ENCODE data around the gene SLC43A3. TPM values are rescaled to one million over a fixed set of nuclear protein-coding genes. Genes with fewer than 3 reads are reported as not detected.
A peak's percentile ranks its signal among the peaks of the same experiment; 100 is the strongest.

Gene SLC43A3
- total and polyA plus RNA-seq, 9 of the 15 experiments (the other 6 are each of a cell fraction or from before 2014, with no cell fraction given): 63.7 to 281 (median 139) TPM

GRCh38 chr11:57458410-57459163 lies 31.7 kb upstream of the SLC43A3 start (continued):
- TF ChIP-seq E2F8 (IDR thresholded peaks at IDR 0.05; ENCODE audit: low read depth, partially characterized antibody): no peak
- no peak for TF ChIP-seq RBM25 (IDR thresholded peaks at IDR 0.05; ENCODE audit: low read depth, low read length, severe bottlenecking)
- TF ChIP-seq NCOA6 (IDR thresholded peaks at IDR 0.05): no peak
- no peak for TF ChIP-seq ZNF780A (CRISPR knock-in tag; IDR thresholded peaks at IDR 0.05)
- no peak for TF ChIP-seq ZNF431 (CRISPR knock-in tag; IDR thresholded peaks at IDR 0.05)
- peak; percentile 48 to 71 for TF ChIP-seq RAD21 (CRISPR knock-in tag; conservative IDR thresholded peaks at IDR 0.05 in 1 of 2, IDR thresholded peaks at IDR 0.05 in 1 of 2)
- TF ChIP-seq ZNF445 (CRISPR knock-in tag; IDR thresholded peaks at IDR 0.05; ENCODE audit: low read depth): no peak
- peak; percentile 60 for TF ChIP-seq RBM39 (optimal IDR thresholded peaks at IDR 0.05; ENCODE audit: low read depth, low read length)
- no peak for TF ChIP-seq NFXL1 (CRISPR knock-in tag; IDR thresholded peaks at IDR 0.05)
- TF ChIP-seq HDAC1 (IDR thresholded peaks at IDR 0.05): peak in 1 of 2 experiments; percentile 66; a peak in 1 of 4 replicates
- TF ChIP-seq, protein P1, sequence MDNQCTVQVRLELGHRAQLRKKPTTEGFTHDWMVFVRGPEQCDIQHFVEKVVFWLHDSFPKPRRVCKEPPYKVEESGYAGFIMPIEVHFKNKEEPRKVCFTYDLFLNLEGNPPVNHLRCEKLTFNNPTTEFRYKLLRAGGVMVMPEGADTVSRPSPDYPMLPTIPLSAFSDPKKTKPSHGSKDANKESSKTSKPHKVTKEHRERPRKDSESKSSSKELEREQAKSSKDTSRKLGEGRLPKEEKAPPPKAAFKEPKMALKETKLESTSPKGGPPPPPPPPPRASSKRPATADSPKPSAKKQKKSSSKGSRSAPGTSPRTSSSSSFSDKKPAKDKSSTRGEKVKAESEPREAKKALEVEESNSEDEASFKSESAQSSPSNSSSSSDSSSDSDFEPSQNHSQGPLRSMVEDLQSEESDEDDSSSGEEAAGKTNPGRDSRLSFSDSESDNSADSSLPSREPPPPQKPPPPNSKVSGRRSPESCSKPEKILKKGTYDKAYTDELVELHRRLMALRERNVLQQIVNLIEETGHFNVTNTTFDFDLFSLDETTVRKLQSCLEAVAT (IDR thresholded peaks at IDR 0.05): peak; percentile 65 to 73; a peak in 2 of 4 replicates
- TF ChIP-seq, protein P2, sequence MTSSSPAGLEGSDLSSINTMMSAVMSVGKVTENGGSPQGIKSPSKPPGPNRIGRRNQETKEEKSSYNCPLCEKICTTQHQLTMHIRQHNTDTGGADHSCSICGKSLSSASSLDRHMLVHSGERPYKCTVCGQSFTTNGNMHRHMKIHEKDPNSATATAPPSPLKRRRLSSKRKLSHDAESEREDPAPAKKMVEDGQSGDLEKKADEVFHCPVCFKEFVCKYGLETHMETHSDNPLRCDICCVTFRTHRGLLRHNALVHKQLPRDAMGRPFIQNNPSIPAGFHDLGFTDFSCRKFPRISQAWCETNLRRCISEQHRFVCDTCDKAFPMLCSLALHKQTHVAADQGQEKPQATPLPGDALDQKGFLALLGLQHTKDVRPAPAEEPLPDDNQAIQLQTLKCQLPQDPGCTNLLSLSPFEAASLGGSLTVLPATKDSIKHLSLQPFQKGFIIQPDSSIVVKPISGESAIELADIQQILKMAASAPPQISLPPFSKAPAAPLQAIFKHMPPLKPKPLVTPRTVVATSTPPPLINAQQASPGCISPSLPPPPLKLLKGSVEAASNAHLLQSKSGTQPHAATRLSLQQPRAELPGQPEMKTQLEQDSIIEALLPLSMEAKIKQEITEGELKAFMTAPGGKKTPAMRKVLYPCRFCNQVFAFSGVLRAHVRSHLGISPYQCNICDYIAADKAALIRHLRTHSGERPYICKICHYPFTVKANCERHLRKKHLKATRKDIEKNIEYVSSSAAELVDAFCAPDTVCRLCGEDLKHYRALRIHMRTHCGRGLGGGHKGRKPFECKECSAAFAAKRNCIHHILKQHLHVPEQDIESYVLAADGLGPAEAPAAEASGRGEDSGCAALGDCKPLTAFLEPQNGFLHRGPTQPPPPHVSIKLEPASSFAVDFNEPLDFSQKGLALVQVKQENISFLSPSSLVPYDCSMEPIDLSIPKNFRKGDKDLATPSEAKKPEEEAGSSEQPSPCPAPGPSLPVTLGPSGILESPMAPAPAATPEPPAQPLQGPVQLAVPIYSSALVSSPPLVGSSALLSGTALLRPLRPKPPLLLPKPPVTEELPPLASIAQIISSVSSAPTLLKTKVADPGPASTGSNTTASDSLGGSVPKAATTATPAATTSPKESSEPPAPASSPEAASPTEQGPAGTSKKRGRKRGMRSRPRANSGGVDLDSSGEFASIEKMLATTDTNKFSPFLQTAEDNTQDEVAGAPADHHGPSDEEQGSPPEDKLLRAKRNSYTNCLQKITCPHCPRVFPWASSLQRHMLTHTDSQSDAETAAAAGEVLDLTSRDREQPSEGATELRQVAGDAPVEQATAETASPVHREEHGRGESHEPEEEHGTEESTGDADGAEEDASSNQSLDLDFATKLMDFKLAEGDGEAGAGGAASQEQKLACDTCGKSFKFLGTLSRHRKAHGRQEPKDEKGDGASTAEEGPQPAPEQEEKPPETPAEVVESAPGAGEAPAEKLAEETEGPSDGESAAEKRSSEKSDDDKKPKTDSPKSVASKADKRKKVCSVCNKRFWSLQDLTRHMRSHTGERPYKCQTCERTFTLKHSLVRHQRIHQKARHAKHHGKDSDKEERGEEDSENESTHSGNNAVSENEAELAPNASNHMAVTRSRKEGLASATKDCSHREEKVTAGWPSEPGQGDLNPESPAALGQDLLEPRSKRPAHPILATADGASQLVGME (CRISPR knock-in tag; IDR thresholded peaks at IDR 0.05): no peak
- no peak for TF ChIP-seq ZNF184 (CRISPR knock-in tag; IDR thresholded peaks at IDR 0.05)
- TF ChIP-seq FOS (IDR thresholded peaks at IDR 0.05; ENCODE audit: extremely low read depth, insufficient read length): no peak
- TF ChIP-seq NBN (IDR thresholded peaks at IDR 0.05; ENCODE audit: low read depth): peak; percentile 82; the same call in 1 of the 2 replicates
- TF ChIP-seq ZNF311 (CRISPR knock-in tag; IDR thresholded peaks at IDR 0.05): no peak
- no peak for TF ChIP-seq SAFB (IDR thresholded peaks at IDR 0.05; ENCODE audit: borderline replicate concordance, low read depth, low read length)

All from K562 (cell line).